Measurements from ENCODE around the gene KCNT1.

The KCNT1 gene

DNA sequence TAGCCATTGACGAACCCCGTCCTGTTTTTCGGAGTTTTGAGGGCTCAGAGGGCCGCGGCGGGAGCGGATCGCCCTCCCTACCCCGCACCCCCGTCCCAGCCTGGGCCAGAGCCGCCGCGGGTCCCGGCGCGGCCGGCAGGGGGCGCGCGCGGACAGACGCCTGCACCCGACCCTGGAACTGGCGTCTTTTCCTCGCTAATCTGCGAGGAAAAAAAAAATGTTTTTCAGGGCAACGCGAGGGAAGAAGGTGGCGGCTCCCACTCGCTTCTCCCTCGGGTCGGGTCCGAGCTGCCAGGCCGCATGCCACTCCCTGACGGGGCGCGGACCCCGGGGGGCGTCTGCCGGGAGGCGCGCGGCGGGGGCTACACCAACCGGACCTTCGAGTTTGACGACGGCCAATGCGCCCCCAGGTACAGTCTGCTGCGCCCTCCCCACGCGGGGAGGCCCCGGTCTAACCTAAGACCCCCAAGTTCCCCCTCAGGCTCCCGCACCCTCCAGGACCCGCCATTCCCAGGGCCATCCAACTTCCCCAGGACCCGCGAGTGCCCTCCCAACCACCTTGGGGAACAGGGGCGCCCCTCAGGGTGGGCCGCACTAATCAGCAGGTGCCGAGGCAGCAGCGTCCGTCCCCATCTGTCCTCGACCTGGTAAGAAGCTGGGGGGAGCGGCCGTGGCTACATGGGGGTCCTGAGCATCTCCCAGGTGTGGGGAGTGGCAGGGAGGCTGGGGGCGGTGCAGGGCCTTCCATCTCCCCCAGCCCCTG is at the start of gene KCNT1:
TSS of gene KCNT1 (plus strand) at position 227 of the 763 bp plus-strand sequence. CDS start at position 301, 74 bp downstream.
- DNase-seq (ENCODE audit: low spot score), result peak; percentile 95
- TF ChIP-seq, protein P1, sequence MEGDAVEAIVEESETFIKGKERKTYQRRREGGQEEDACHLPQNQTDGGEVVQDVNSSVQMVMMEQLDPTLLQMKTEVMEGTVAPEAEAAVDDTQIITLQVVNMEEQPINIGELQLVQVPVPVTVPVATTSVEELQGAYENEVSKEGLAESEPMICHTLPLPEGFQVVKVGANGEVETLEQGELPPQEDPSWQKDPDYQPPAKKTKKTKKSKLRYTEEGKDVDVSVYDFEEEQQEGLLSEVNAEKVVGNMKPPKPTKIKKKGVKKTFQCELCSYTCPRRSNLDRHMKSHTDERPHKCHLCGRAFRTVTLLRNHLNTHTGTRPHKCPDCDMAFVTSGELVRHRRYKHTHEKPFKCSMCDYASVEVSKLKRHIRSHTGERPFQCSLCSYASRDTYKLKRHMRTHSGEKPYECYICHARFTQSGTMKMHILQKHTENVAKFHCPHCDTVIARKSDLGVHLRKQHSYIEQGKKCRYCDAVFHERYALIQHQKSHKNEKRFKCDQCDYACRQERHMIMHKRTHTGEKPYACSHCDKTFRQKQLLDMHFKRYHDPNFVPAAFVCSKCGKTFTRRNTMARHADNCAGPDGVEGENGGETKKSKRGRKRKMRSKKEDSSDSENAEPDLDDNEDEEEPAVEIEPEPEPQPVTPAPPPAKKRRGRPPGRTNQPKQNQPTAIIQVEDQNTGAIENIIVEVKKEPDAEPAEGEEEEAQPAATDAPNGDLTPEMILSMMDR (IDR thresholded peaks at IDR 0.05; ENCODE audit: extremely low read depth, missing control alignments), result peak; percentile 92

DNA sequence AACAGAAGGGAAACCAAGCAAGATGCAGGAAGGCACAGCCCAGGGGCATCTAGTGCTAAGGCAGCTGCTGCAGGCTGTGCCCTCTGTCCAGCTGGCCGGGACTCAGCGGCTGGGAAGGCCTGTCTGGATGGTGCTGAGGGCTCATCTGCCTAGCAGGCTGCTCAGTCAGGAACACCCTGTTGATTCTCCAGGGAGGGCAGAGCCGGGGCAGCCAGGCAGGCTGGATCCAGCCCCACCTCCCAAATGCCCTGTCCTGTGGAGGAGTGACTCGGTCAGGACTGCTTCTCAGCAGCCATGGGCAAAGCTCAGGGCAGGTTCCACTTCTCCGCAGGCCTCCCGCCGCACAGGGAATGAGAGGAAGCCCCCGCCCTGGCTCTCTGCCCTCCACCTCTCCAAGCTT is 46.7 kb upstream of the KCNT1 start:
- no peak for DNase-seq (ENCODE audit: low spot score)

DNA sequence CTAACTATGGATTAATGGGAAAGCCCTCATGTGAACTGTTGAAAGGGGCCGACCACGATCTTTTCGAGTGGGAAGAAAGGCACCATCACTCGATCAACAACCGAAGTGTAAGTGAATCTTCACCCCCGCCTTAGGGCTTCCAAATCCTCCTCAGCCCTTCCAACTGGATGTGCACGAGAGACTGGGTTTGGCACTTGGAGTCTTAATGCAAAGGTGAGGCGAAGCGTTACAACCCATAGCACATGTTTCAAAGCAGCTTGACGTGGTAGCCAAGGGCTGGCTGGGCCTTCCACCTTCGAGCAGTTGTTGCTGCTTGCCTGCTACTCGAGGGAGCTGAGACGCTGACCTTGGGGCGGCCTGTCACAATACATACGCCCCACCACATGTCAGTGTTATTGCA is 44.6 kb upstream of the KCNT1 start:
- no peak for DNase-seq (ENCODE audit: low spot score)
- TF ChIP-seq, protein P1 (IDR thresholded peaks at IDR 0.05; ENCODE audit: extremely low read depth, missing control alignments), result no peak

More for the DNA sequence above, 46.7 kb upstream of the KCNT1 start:
- TF ChIP-seq, protein P1 (IDR thresholded peaks at IDR 0.05; ENCODE audit: extremely low read depth, missing control alignments), result no peak

DNA sequence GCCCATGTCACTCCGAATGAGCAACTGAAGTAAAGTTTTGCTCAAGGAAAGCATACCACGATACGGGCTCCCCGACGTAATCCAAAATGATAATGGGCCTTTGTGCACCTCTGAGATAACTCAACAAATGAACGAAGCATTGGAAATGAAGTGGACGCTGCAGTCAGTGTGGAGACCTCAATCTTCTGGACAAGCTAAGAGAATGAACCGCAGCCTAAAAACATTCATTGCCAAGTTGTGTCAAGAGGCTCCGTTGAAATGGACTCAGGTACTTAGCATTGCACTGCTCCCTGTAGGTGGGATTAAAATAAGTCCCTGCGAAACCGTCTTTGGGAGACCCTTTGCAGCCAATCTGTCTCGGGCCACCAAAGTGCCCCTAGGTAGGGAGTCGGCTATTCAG is 42.7 kb upstream of the KCNT1 start:
- TF ChIP-seq, protein P1 (IDR thresholded peaks at IDR 0.05; ENCODE audit: extremely low read depth, missing control alignments), result no peak

DNA sequence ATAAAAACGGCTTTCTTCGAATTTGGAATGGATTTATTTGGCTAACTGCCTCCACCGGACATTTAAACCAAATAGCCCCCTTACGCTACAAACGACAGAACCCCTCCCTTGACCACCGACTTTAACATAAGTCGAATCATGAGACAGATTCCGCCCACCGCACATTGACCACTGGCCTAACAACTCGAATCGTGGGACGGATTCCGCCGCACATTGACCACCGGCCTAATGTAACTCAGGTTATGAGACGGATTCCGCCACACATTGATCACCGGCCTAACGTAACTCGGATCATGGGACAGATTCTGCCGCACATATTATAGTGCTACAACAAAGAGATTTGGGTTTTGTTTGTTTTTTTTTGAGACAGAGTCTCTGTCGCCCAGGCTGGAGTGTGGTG is 41.6 kb upstream of the KCNT1 start:
- TF ChIP-seq, protein P1 (IDR thresholded peaks at IDR 0.05; ENCODE audit: extremely low read depth, missing control alignments), result no peak
- DNase-seq (ENCODE audit: low spot score), result no peak

More for the DNA sequence above, 42.7 kb upstream of the KCNT1 start:
- no peak for DNase-seq (ENCODE audit: low spot score)

DNA sequence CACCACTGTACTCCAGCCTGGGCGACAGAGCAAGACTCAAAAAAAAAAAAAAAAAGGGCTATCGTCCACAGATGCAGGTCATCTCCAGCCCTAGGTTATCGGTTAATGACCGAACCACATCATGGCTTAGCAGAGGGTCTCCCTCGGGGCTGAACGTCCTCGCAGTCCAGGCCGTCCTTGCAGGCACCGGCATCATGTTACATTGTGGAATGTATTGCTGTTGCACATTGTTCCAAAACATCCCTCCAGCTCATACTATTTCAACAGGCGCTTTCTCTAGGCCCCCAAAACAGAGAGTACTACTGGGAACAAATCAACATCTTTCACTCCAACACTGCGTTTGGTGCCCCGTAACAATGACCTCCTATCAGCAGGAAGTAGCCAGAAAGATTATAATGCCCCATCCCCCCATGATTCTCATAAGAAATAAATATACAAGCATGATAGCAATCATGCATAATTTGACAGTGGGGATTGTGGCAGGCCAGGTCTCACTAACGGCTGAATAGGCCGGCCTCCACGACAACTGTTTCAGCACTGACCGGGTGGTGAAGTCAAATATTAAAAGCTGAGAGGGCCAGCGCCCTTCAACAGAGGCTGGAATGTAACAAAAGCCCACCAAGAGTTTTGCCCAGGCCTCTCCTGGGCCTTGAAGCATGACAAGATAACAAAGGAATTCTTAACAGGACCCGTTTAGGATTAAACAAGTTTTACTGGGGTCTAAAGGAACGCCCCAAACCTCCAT is 40.0 kb upstream of the KCNT1 start:
- TF ChIP-seq, protein P1 (IDR thresholded peaks at IDR 0.05; ENCODE audit: extremely low read depth, missing control alignments), result no peak
- DNase-seq (ENCODE audit: low spot score), result no peak
